ENCODE measurements around the gene MAGI3.

DNA sequence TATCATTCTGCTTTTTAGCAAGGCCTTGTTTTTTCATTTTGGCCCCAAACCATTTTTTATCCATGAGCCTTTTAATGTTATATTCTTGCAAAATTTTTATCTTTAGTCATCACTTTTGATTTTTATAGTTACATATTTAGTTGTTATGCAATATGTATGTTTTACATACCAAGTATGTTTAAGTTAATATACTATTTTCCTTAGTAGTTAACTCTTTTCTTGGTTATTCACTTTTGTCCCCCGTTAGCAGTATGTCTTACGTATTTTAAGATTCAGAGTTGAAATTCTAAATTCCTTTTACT lies 44.5 kb downstream of the MAGI3 start:
- no peak for TF ChIP-seq CTCF (IDR thresholded peaks at IDR 0.05; ENCODE audit: low read length)
- no peak for TF ChIP-seq EZH2 (IDR thresholded peaks at IDR 0.05; ENCODE audit: borderline replicate concordance, low read length)

Data from OCI-LY1 (cell line).